Endometrium (tissue), 2 donors: ENCODE measurements around the gene BBS2.

Experiments
- FAIRE-seq: peaks from 2 replicates; lab custom pipeline; 2012; peaks lifted over from hg19 to GRCh38; lab: Jason Lieb, UNC
- donor health status: control.
- donor health status: control.

BBS2 gene

GRCh38 chr16:56475201-56475600 is 44.6 kb downstream of the BBS2 start:
- no peak for FAIRE-seq

GRCh38 chr16:56470666-56471065 is 49.2 kb downstream of the BBS2 start:
- FAIRE-seq = no peak

DNA sequence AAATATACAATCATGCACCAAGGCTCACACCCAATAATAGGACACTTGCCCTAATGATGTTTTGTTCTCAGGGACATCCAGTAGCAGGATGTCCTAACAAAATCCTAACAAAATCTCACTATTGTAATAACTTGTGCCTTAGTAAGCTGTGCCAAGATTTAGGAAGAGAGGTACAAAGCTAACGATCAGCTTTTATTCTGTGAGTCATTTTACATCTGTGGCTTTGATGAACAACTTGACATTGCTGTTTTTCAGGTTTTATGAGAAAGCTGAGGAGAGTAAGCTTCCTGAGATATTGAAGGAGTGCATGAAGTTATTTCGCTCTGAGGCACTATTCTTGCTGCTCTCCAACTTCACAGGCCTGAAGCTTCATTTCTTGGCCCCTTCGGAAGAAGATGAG is 49.6 kb downstream of the BBS2 start:
- FAIRE-seq = no peak

GRCh38 chr16:56469748-56470147 is 50.1 kb downstream of the BBS2 start:
- FAIRE-seq = no peak

GRCh38 chr16:56468800-56469199 is 51.0 kb downstream of the BBS2 start:
- FAIRE-seq = no peak

DNA sequence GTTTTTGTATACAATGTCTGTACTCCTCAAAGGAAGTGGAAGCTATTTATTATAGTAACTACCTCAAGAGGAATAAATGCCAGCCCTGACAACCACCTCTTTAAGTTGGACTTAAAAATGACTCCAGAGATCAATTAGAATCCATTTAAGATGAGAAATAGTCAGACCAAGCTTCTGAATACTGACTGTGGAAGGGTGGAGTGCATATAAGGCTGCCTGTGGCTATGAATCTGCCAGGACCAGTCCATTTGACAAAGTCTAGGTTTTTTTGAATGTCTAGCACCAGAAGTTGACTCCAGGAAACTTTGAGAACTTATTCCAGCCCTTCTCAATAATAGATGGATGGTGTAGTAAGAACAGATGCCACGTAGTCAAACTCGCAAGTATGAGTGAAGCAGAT is 53.5 kb downstream of the BBS2 start:
- FAIRE-seq = no peak

- no peak for FAIRE-seq
Observed at GRCh38 chr16:56463153-56463552, 56.7 kb downstream of the BBS2 start.

DNA sequence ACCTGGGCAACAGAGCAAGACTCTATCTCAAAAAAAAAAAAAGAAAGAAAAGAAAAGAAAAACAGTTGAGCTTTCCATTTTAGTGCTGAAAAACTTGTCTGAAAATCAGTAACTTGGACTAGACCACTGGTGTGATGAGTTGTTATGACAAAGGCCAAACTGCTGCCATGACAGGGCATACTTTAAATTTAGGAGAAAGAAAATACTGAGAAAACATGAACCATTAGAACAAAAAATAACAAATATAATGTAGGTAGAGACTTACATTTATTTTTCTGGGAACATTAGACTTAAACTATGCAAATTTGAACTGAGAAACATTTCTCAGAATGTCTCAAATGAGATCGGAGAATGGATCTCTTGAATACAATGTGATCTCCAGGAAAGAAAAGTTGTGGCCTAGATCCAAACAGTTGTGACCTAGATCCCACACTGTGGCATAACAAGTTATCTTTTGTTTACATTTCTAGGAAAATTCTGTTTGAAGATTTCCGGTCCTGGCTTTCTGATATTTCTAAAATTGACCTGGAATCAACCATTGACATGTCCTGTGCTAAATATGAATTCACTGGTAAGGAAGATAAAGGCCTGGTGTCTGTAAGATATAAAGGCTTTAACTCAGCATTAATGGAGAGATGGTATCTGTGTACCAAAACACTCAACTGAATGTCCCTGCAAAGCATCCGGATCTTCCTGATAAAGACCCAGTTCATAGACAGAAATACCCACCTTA is 57.6 kb downstream of the BBS2 start:
- FAIRE-seq = no peak

DNA sequence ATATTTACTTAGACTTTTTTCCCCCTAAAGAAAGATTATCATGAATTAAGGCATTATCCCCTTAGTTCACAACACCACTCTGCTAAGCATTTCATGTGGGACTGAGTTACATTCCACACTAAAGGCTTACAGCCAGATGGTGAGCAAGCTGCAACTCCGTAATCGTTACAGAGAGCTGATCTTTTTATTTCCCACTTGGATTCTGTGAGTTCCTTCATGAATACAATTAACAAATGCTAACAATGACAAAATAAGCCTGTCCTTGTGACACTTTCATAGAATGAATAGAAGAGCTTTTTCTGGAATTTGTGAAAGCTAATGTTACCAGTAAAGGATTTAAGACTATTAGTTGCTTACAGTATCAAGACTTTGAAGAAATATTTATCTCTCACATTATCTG is 59.7 kb downstream of the BBS2 start:
- no peak for FAIRE-seq

- FAIRE-seq = no peak
Observed at GRCh38 chr16:56457927-56458470, 61.8 kb downstream of the BBS2 start.

DNA sequence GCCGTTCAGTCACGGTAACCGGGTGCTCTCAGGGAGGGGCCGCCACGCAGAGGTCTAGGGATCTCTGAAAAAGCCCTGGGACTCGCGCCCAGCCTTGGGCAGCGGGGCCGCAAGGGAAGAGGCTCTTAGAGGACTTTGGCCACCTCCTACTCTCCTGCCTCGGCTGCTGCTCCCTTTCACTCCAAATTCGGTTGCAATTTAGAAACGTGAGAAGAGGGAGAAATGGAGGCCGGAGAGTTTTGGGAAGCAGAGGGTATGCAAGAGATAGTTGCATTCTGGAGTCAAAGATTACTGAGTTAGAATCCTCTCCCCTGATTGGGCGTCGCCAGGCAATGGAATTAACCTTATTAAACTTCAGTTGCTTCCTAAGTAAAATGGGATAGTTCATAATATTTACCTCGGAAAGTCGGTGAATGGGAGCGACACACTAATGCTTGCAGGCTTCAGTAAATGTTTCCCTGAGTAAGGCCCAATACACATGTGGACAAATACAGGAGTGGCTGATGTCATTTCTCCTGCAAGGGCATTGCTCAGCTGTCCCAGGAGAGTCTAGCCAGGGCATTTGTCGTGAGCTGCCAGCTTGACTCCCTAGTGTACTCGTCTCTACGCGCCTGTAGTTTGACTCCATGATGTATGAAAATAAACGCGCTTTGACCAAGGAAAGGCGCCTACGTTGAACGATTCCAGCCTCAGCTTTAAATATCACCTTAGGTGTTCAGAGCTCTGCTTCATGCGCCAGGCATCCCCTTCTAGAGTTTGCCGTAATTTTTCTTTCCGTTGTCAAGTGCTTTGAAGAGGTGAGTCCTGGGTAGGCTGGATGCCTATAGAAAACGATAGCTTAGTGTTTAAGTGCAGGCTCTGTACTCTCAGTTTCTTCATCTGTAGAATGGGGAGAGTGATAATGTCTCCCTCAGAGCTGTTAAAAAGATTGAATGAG is 67.8 kb downstream of the BBS2 start:
- no peak for FAIRE-seq

DNA sequence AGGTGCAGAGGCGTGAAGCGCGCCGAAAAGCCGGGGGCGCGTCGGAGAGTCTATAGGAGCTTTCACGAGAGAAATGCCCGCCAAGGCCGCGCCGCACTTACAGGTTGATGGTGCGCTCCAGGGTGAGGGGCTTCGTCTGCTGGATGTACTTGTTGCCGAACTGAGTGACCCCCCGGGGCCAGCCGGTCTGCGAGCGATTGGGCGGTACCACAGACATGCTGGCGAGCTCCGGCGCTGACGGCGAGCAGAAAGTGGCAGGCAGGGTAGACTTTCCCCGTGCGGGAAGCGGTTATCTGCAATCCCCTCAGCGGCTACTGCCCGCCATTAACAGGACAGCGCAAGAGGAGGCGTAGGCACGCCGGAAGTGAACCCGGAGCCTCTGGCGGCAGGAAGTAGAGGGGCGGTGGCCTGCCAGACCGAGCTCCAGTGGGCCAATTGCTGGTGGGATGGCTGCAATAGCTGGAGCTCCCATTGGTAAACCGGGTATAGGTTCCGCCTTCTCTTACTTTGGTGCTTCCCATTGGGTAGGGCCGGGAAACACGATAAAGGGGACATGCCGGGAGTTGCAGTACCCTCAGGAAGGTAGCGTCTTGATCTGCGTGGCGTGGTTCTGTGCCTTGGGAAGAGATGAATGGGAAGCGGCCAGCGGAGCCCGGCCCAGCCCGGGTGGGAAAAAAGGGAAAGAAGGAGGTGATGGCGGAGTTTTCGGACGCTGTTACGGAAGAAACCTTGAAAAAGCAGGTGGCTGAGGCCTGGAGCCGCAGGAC is 68.7 kb downstream of the BBS2 start, which contains the start of the genes NUDT21 and OGFOD1:
Gene NUDT21, minus strand, starts transcription at position 347 of the 767 bp plus-strand sequence. Its CDS starts 130 bp downstream, at position 217.
Gene OGFOD1, plus strand, starts transcription at position 569 of the 767 bp plus-strand sequence. Its CDS starts 59 bp downstream, at position 628.
- FAIRE-seq = peak; percentile 97

- FAIRE-seq = no peak
Observed at GRCh38 chr16:56450275-56450985, 69.4 kb downstream of the BBS2 start.

GRCh38 chr16:56448005-56448404 is 71.8 kb downstream of the BBS2 start:
- no peak for FAIRE-seq

DNA sequence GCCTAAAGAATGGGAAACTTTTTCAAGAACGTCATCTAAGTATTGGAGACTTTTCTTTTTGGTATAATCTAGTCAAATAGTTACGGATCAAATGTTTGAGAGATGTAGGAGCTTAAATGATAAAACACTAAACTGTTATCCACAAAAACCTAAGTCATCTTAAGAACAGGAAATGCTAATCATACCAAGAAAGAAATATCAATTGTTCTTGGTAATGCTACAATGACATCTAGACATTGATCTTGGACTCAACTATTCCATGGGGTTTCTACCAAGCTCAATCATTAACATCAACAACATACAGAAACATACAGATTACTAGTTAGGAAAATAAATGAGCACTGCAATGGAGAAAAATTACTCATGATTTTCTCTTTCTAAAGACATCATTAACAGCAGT is 72.5 kb downstream of the BBS2 start:
- no peak for FAIRE-seq

- no peak for FAIRE-seq
Observed at GRCh38 chr16:56438038-56438437, 81.8 kb downstream of the BBS2 start.

DNA sequence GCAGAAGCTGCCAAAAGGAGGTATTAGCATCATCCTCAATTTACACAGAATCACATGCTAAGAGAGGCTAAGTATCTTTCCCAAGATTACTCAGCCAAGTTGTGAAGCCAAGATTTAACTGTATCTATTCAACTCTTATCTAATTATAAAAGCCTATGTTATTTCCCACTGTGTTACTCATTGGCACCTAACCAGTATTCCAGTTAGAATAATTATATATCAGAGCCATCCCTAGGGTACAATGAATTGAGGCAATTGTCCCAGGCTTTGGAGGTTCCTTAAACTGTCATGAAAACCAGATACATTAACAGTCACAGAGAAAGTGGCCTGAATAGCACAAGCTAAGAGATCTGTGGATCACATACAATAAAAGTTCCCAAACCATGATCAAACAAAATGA is 83.6 kb downstream of the BBS2 start:
- no peak for FAIRE-seq
